SK-N-SH treated with all-trans-retinoic acid at 6 μM for 48 hours (cell line): Measurements from ENCODE around the gene PHPT1.

ENCODE experiments used
- ATAC-seq: fragments of 200-7000 bp; cut with Tn5 transposase; 3 replicates; pipeline ENCODE4 v1.9.1; 2020; ENCODE audit warnings: mild to moderate bottlenecking, moderate library complexity
- ARNTL ChIP-seq: fragments of 450-650 bp; formaldehyde crosslinking; IDR thresholded peaks from 2 replicates; pipeline ENCODE4 v1.5.0; 2020; ENCODE audit warnings: low read depth, mild to moderate bottlenecking, moderate library complexity, borderline replicate concordance
- BACH2 ChIP-seq: fragments of 250-450 bp; sonication (Bioruptor Pico); IDR thresholded peaks from 2 replicates; pipeline ENCODE4 v1.9.0; 2021; ENCODE audit warnings: mild to moderate bottlenecking, borderline replicate concordance
- CREB5 ChIP-seq: fragments of 250-450 bp; sonication (Bioruptor Pico); IDR thresholded peaks from 2 replicates; pipeline ENCODE4 v1.5.1; 2020; ENCODE audit warnings: low read depth, mild to moderate bottlenecking, moderate library complexity
- CSDC2 ChIP-seq: fragments of 250-450 bp; sonication (Bioruptor Pico); IDR thresholded peaks from 2 replicates; pipeline ENCODE4 v1.5.0; 2020; ENCODE audit warnings: mild to moderate bottlenecking, moderate library complexity
- CSRNP3 ChIP-seq: fragments of 250-450 bp; sonication (Bioruptor Pico); IDR thresholded peaks from 2 replicates; pipeline ENCODE4 v1.5.1; 2021; ENCODE audit warnings: mild to moderate bottlenecking, moderate library complexity
- ESRRG ChIP-seq: fragments of 250-450 bp; sonication (Bioruptor Pico); IDR thresholded peaks from 2 replicates; pipeline ENCODE4 v1.6.1; 2021; ENCODE audit warnings: mild to moderate bottlenecking
- GLIS3 ChIP-seq: fragments of 250-450 bp; sonication (Bioruptor Pico); IDR thresholded peaks from 2 replicates; pipeline ENCODE4 v1.5.0; 2020; ENCODE audit warnings: mild to moderate bottlenecking, moderate library complexity
- ISL1 ChIP-seq: fragments of 250-450 bp; sonication (Bioruptor Pico); IDR thresholded peaks from 2 replicates; pipeline ENCODE4 v2.1.2; 2022; ENCODE audit warnings: mild to moderate bottlenecking, moderate library complexity
- OSR1 ChIP-seq: fragments of 250-450 bp; sonication (Bioruptor Pico); IDR thresholded peaks from 2 replicates; pipeline ENCODE4 v1.8.0; 2022; ENCODE audit warnings: moderate library complexity, mild to moderate bottlenecking, inconsistent platforms
- PATZ1 ChIP-seq: fragments of 250-450 bp; sonication (Bioruptor Pico); IDR thresholded peaks from 2 replicates; pipeline ENCODE4 v1.8.0; 2020; ENCODE audit warnings: mild to moderate bottlenecking, moderate library complexity, borderline replicate concordance
- POU6F1 ChIP-seq: fragments of 250-450 bp; sonication (Bioruptor Pico); IDR thresholded peaks from 2 replicates; pipeline ENCODE4 v1.8.0; 2021; ENCODE audit warnings: low read depth, mild to moderate bottlenecking, moderate library complexity, borderline replicate concordance
- RARB ChIP-seq: fragments of 250-450 bp; sonication (Bioruptor Pico); IDR thresholded peaks from 2 replicates; pipeline ENCODE4 v1.8.0; 2021; ENCODE audit warnings: mild to moderate bottlenecking, moderate library complexity
- SNAI2 ChIP-seq: fragments of 250-450 bp; sonication (Bioruptor Pico); IDR thresholded peaks from 2 replicates; pipeline ENCODE4 v1.5.0; 2020; ENCODE audit warnings: mild to moderate bottlenecking, moderate library complexity
- TOX ChIP-seq: fragments of 250-450 bp; sonication (Bioruptor Pico); IDR thresholded peaks from 2 replicates; pipeline ENCODE4 v1.8.0; 2021; ENCODE audit warnings: mild to moderate bottlenecking, moderate library complexity, borderline replicate concordance
- TSHZ2 ChIP-seq: fragments of 250-450 bp; sonication (Bioruptor Pico); IDR thresholded peaks from 2 replicates; pipeline ENCODE4 v1.5.0; 2020; ENCODE audit warnings: mild to moderate bottlenecking, moderate library complexity
- ZFP3 ChIP-seq: fragments of 250-450 bp; sonication (Bioruptor Pico); IDR thresholded peaks from 2 replicates; pipeline ENCODE4 v1.5.0; 2020; ENCODE audit warnings: mild to moderate bottlenecking, moderate library complexity
- ZFP30 ChIP-seq: fragments of 450-650 bp; formaldehyde crosslinking; IDR thresholded peaks from 2 replicates; pipeline ENCODE4 v1.5.0; 2022; ENCODE audit warnings: mild to moderate bottlenecking, moderate library complexity
- ZNF565 ChIP-seq: fragments of 450-650 bp; formaldehyde crosslinking; conservative IDR thresholded peaks from 2 replicates; pipeline ENCODE4 v1.5.0; 2020; ENCODE audit warnings: low read depth, mild to moderate bottlenecking, moderate library complexity
- ZNF8 ChIP-seq: fragments of 450-650 bp; formaldehyde crosslinking; IDR thresholded peaks from 2 replicates; pipeline ENCODE4 v1.5.0; 2020; ENCODE audit warnings: mild to moderate bottlenecking, moderate library complexity

The PHPT1 gene

GRCh38 chr9:136860529-136860928 lies 11.3 kb downstream of the PHPT1 start (continued):
- TF ChIP-seq CSRNP3 (CRISPR knock-in tag) (no peak), TSHZ2 (no peak), ARNTL (CRISPR knock-in tag) (no peak), POU6F1 (CRISPR knock-in tag) (no peak), ESRRG (CRISPR knock-in tag) (no peak), ISL1 (CRISPR knock-in tag) (no peak), CSDC2 (no peak), OSR1 (CRISPR knock-in tag) (no peak), SNAI2 (CRISPR knock-in tag) (no peak)

- TF ChIP-seq ARNTL (CRISPR knock-in tag) = no peak
- no peak for TF ChIP-seq GLIS3 (CRISPR knock-in tag)
- TF ChIP-seq POU6F1 (CRISPR knock-in tag) = no peak
- TF ChIP-seq CSRNP3 (CRISPR knock-in tag) = no peak
- TF ChIP-seq PATZ1 (CRISPR knock-in tag) = no peak
- no peak for TF ChIP-seq ZNF565
- no peak for TF ChIP-seq ZNF8 (CRISPR knock-in tag)
- TF ChIP-seq ZFP30 (CRISPR knock-in tag) = no peak
Measured at GRCh38 chr9:136860933-136861873, 12.0 kb downstream of the PHPT1 start.

GRCh38 chr9:136861874-136862457 lies 12.8 kb downstream of the PHPT1 start:
- ATAC-seq = no peak
- TF ChIP-seq ZFP30 (CRISPR knock-in tag) = no peak
- no peak for TF ChIP-seq TSHZ2
- TF ChIP-seq TOX (CRISPR knock-in tag) = no peak
- no peak for TF ChIP-seq ZNF565
- TF ChIP-seq SNAI2 (CRISPR knock-in tag) = no peak
- no peak for TF ChIP-seq RARB (CRISPR knock-in tag)
- TF ChIP-seq CSDC2 = no peak
- no peak for TF ChIP-seq ZNF8 (CRISPR knock-in tag)
- TF ChIP-seq ZFP3 (CRISPR knock-in tag) = no peak
- TF ChIP-seq ESRRG (CRISPR knock-in tag) = no peak
- TF ChIP-seq CREB5 (CRISPR knock-in tag) = no peak
- TF ChIP-seq BACH2 (CRISPR knock-in tag) = no peak

More at GRCh38 chr9:136860933-136861873, 12.0 kb downstream of the PHPT1 start:
- ATAC-seq = no peak
